Ovary (tissue), 3 donors: ENCODE data around the gene TECPR2.

Source experiments
- CTCF ChIP-seq, 3 donors: fragments of 450-650 bp in 2 of 3; fragments of 200-600 bp in 1 of 3; IDR thresholded peaks; one replicate each; pipeline versions ENCODE4 v1.5.1 to v1.8.0; 2016 to 2022; ENCODE audit warnings: antibody characterized with exemption in 3 of 3, mild to moderate bottlenecking in 1 of 3
- EP300 ChIP-seq: sonication (generic); formaldehyde crosslinking; IDR thresholded peaks from one replicate; pipeline ENCODE4 v1.6.1; 2017; ENCODE audit warnings: antibody characterized with exemption
- POLR2A ChIP-seq: fragments of 450-650 bp; IDR thresholded peaks from one replicate; pipeline ENCODE4 v1.6.1; 2017; ENCODE audit warnings: antibody characterized with exemption, mild to moderate bottlenecking, moderate library complexity
- donor health status: DM: no; HTN: no; CAD: no.

DNA sequence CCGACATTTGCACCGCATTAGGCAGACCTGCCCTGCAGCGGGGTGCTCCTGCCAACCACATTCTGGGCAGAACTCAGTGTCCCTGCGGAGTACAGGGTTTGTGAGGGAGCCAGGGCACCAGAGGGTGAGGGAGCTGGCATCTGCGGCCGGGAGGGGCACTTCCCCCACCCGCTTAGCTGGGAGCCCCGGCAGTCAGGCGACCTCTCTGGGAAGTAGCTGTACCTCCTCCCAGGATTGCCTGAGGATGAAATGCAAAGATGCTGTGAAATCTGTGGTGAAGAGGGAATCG, 88.3 kb downstream of the TECPR2 start:
- no peak for TF ChIP-seq POLR2A
- TF ChIP-seq CTCF (IDR thresholded peaks at IDR 0.05), result no peak
- no peak for TF ChIP-seq EP300
